IPS-20b (cell line): Measurements from ENCODE around the gene TAGLN3.

Experiments used
- H3K27ac ChIP-seq: one replicate; pipeline ENCODE4 v1.5.1; 2013; ENCODE audit warnings: low read length
- H3K27me3 ChIP-seq: 2 replicates; pipeline ENCODE4 v1.6.1; 2013; ENCODE audit warnings: mild to moderate bottlenecking, low read length, inconsistent platforms; ENCODE audit not compliant: insufficient read depth
- H3K36me3 ChIP-seq: 2 replicates; pipeline ENCODE4 v1.6.1; 2013; ENCODE audit warnings: low read depth, mild to moderate bottlenecking, inconsistent platforms, low read length, moderate library complexity; ENCODE audit not compliant: insufficient read depth
- H3K4me1 ChIP-seq: 2 replicates; pipeline ENCODE4 v1.6.1; 2013; ENCODE audit warnings: mild to moderate bottlenecking, control low read depth, inconsistent platforms, low read length, moderate library complexity; ENCODE audit not compliant: insufficient read depth
- H3K4me3 ChIP-seq: 2 replicates; pipeline ENCODE4 v1.5.1; 2013; ENCODE audit warnings: mild to moderate bottlenecking, low read length, inconsistent platforms
- H3K9ac ChIP-seq: 2 replicates; pipeline ENCODE4 v1.6.1; 2013; ENCODE audit warnings: low read depth, mild to moderate bottlenecking, inconsistent platforms, low read length, moderate library complexity
- H3K9me3 ChIP-seq: 2 replicates; pipeline ENCODE4 v1.6.1; 2013; ENCODE audit warnings: mild to moderate bottlenecking, low read depth, low read length, inconsistent platforms; ENCODE audit not compliant: insufficient read depth

TAGLN3 gene

DNA sequence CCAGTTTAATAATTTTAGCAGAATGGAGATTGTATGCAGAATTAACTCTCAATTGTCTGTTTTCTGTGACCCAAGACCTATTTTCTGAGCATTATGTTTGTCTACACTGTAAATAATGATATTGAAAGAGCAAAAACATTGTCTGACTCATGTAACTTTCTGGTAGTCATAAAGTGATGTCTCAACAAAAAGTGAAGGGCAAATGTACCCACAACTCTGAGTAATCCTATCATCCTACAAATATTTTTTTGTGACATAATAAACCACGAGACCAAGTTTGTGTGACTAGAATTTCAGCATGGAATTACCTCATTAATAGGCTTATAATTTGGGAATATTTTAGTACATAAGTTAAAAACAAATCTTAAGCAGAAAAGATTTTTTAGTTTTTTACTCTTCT, 35.3 kb upstream of the TAGLN3 start:
- Histone ChIP-seq H3K4me1 (peaks cover 10% of the 10 kb centered on the region; the same call in 1 of the 2 replicates), H3K27me3 (peaks cover 2% of the 10 kb centered on the region; the same call in 1 of the 2 replicates), H3K4me3 (no peak overlapping the region), H3K36me3 (peaks cover 18% of the 10 kb centered on the region), H3K9me3 (no peaks in the 10 kb centered on the region), H3K9ac (no peak overlapping the region), H3K27ac (no peak overlapping the region)

DNA sequence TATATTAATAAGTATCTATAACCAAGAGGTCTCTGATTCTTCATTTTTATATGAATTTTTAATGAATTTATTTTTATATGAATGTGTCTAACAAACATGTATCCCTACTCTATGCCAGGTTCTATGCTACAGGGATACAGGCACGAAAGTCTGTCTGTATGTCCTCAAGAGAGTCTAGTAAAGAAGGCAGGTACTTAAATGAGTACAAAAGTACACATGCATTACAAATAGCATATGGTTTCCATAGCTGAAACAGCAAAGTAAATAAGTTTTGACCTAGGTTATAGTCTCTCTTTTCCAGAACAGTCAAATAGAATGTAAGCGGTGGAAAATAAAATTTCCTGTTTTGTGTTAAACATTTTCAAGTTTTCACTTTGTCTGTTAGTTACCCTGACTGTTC, 33.2 kb upstream of the TAGLN3 start:
- Histone ChIP-seq H3K27me3 (no peaks in the 10 kb centered on the region), H3K9ac (no peak overlapping the region), H3K36me3 (peaks cover 24% of the 10 kb centered on the region), H3K4me1 (peaks cover 5% of the 10 kb centered on the region; the same call in 1 of the 2 replicates), H3K4me3 (no peak overlapping the region), H3K9me3 (no peaks in the 10 kb centered on the region), H3K27ac (no peak overlapping the region)

DNA sequence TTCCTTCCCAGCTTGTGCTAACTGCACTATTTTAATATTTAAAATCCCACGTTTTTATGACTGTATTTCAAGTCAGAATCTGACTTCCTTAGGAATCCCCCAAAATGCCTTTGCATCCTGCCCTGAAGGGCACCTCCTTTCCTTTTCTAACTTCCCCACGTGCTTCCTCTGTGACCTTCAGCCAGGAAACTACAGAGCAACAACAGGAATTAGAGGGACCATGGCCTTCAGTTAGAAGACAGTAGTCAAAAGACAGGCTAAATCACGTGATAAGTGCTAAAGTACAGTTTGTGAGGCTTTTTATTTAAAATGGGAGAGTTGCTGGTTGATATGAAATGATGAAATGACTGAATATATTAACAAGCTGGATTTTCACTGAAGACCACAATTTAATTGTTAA, 31.7 kb upstream of the TAGLN3 start:
- no peaks in the 10 kb centered on the region for H3K27me3 ChIP-seq
- H3K4me3 ChIP-seq: no peak overlapping the region
- H3K9me3 ChIP-seq: no peaks in the 10 kb centered on the region
- H3K4me1 ChIP-seq: peaks cover 5% of the 10 kb centered on the region; the same call in 1 of the 2 replicates
- H3K36me3 ChIP-seq: peaks cover 22% of the 10 kb centered on the region
- H3K27ac ChIP-seq: no peak overlapping the region
- H3K9ac ChIP-seq: no peak overlapping the region

DNA sequence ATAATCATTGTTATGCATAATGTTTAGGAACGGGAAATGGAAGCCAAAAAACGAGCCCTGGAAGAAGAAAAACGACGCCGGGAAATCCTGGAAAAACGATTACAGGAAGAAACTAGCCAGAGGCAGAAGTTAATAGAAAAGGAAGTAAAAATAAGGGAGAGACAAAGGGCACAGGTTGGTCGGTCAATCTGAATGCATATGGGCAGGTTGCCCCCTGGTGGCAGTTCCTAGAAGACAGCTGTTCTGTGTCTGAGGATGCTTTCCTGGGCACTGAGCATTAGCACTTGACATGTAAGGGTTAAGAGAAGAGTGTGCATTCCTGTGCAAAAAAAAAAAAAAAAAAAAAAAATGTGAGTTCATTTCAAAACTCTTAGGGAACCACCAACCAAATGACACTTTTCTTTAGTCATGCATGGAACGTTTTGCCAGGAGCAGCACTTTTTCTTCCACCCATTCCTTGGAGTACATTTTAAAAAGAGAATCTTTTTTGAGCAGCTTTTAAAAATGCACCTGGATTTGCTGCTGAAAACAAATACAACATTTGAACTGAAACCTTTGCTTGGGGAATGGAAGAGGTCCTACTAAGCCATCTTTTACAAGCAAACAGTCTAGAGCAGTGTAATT, 31.0 kb upstream of the TAGLN3 start:
- Histone ChIP-seq H3K27me3 (no peaks in the 10 kb centered on the region), H3K9me3 (no peaks in the 10 kb centered on the region), H3K36me3 (peaks cover 19% of the 10 kb centered on the region), H3K4me1 (peaks cover 5% of the 10 kb centered on the region; the same call in 1 of the 2 replicates), H3K27ac (no peak overlapping the region), H3K9ac (no peak overlapping the region), H3K4me3 (no peak overlapping the region)

DNA sequence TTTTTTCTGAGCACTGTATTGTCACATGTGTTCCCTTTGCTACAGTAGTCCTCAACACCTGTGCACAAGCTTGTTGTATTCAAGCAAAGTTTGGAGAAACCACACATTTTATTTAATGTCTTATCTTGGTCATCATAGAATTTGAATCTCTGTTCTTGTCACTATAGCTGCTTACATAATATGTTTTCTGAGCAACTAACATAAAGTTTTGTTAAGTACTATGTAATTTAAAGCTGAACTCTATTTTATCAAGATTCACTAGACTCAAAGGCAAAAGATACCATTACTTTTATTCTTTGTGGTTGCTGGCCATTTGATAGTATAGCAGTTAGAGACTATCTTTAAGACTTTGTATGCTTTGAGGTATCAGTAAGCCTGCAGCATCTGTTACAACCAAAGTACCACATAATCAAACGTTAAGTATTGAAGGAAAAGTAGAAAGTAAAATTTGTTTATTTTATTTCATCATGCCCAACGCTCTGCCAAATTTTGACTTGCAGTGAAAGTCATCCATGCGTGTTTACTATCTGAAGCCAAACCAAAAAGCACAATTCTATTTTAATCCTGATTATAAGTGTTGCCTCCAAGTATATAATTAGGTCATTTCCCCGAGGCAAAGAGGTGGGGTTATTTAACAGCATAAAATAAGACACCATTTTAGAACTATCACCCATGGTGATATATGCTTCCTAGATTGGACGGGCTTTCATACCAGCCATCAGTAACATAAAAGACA, 30.2 kb upstream of the TAGLN3 start:
- Histone ChIP-seq H3K9ac (no peak overlapping the region), H3K4me1 (peaks cover 5% of the 10 kb centered on the region; the same call in 1 of the 2 replicates), H3K27ac (no peak overlapping the region), H3K36me3 (peaks cover 17% of the 10 kb centered on the region), H3K9me3 (no peaks in the 10 kb centered on the region), H3K27me3 (no peaks in the 10 kb centered on the region), H3K4me3 (no peak overlapping the region)

DNA sequence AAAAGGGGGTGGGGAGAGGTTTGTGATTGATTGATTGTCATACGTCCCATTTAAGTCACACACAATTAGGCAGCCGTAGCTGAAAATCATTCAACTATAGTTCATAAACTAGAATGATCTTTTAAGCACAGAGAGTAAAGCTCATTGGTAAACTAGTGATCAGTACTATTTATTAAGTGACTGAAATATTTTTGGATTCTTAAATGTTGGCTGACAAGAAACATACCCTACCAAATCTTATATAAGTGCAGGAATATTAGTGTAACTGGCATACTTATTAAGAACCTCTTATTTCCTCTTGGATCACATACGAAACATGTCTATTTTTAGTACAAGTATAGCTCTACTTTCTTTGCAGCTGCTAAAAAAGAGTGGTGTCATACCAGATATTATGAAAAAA, 28.3 kb upstream of the TAGLN3 start:
- Histone ChIP-seq H3K4me3 (no peak overlapping the region), H3K4me1 (peaks cover 5% of the 10 kb centered on the region; the same call in 1 of the 2 replicates), H3K27me3 (no peaks in the 10 kb centered on the region), H3K9me3 (no peaks in the 10 kb centered on the region), H3K36me3 (peaks cover 11% of the 10 kb centered on the region; the same call in 1 of the 2 replicates), H3K27ac (no peak overlapping the region), H3K9ac (no peak overlapping the region)

DNA sequence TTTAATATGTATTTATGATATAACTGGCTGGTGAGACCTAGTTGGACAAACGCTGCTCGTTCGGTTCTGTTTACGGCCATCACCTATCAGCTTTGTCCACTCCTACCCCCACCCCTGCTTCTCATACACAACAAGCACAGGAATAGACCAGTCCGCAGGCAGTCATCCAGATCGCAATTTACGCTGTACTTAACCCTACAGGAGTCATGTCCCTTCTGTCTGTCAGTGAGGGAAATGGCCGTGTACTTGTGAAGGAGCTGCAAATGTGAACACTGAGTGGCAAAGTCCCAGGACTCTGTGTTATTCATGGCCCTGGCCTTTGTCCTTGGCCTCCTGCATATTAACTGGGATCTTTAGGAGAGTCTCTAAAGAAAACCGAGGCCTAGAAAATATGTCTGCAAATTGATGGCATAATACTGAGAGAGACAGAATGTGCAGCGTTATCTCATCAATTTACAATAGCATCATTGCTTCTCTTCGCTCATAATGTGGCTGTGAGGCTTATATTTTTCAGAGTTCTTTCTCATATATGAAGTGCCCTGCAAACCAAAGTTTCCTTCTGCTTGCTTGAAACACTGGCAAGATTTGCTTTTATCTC, 27.1 kb upstream of the TAGLN3 start:
- Histone ChIP-seq H3K4me1 (peaks cover 5% of the 10 kb centered on the region; the same call in 1 of the 2 replicates), H3K9ac (no peak overlapping the region), H3K27ac (no peak overlapping the region), H3K9me3 (no peaks in the 10 kb centered on the region), H3K4me3 (no peak overlapping the region), H3K27me3 (no peaks in the 10 kb centered on the region), H3K36me3 (peaks cover 11% of the 10 kb centered on the region; the same call in 1 of the 2 replicates)

DNA sequence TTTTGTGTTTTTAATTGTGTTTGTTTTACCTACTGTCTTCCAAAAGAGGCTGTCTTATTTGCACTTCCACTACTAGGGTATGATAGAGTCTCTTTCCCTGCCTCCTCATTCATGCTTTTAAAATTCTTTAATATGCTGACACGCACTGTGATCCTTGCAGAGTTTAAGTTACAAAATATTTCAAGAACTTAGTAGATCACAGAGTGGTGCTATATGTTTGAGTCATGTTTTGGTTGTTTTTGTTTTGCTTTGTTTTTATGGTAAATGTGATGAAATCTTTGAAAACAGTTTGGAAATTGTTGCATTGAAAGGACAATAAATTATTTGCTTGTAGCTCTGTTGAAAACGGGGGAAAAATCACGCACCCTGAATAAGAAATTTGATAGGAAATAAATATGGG, 25.8 kb upstream of the TAGLN3 start:
- Histone ChIP-seq H3K4me1 (no peaks in the 10 kb centered on the region), H3K36me3 (peaks cover 11% of the 10 kb centered on the region; the same call in 1 of the 2 replicates), H3K9ac (no peak overlapping the region), H3K27ac (no peak overlapping the region), H3K9me3 (no peaks in the 10 kb centered on the region), H3K27me3 (no peaks in the 10 kb centered on the region), H3K4me3 (no peak overlapping the region)

DNA sequence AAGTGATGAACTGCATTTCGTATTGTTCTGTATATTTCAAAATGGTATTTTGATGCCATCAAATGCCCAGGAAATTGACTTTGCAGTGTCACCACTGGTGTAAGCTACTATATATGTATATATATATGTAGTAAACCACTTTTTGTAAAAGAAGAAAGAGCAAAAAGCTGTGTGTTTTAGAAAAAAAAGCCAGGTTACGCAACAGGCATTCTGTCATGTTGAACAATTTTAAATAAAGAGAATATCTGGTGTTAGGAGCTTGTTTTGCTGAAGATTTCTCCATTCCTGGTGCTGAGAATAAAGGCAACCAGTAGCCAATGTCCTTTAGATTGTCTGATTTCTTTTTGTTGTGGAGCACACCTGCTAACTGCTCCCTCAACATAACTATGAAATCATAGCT, 23.6 kb upstream of the TAGLN3 start:
- H3K4me3 ChIP-seq: no peak overlapping the region
- no peak overlapping the region for H3K9ac ChIP-seq
- no peak overlapping the region for H3K27ac ChIP-seq
- peaks cover 4% of the 10 kb centered on the region; the same call in 1 of the 2 replicates for H3K4me1 ChIP-seq
- H3K36me3 ChIP-seq: no peaks in the 10 kb centered on the region; the same call in 1 of the 2 replicates
- no peaks in the 10 kb centered on the region for H3K27me3 ChIP-seq
- H3K9me3 ChIP-seq: no peaks in the 10 kb centered on the region

DNA sequence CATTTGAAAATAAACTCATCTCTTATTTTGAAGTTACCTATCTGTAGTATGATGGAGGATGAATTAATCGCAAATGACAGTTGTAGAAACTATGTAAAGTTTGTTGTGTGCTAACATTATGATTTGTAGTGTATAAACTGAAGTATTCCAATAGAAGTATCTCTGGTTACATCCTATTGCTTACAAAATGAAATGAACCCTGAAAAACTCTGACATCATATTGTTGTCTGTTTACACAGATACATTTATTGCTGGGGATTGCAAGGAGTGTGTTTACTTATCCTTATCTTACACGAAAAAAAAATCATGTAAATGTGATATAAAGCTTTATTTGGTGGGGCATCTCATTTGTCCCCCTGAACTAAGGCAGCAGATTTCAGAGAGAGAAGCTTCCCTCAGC, 22.5 kb upstream of the TAGLN3 start:
- H3K4me3 ChIP-seq: no peak overlapping the region

DNA sequence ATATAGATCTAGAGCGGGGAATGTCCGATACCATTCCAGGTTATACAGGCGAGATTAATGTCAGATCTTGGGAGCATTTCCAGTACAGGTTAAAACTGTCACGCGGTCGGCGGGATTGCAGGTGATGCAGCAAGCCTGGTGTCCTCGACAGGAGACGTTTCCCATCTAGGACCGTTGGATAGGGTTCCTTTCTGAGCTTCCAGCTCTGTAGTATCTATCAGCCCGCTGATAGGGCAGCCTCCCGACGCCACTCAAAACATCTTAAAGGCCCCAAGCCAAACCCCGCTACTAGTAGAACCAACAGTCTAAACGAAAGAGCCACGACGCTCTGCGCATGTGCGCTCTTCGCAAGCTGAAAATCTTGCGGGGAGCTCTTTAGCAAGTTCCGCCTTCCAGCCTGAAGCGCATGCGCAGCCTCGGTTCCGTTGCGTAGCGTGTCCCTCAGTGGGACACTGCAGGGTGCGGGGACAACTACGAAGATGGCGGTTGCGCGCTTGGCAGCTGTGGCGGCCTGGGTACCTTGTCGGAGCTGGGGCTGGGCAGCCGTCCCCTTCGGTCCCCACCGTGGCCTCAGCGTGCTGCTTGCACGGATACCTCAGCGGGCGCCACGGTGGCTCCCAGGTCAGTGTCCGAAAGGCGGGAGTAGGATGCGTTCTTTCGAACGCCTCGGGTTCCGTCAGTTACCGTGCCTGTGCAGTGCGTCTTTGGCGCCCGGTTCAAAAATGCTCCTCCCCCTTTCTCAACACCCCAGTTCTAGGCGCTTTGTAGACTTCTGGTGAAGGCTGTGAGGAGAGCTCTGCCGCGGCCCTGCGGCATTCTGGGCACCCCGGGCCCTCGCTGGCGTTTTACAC, 19.9 kb upstream of the TAGLN3 start, which contains the start of gene ABHD10:
ABHD10 (plus strand) TSS at position 444 of the 851 bp plus-strand sequence; CDS start at position 480, 36 bp downstream.
- no peaks in the 10 kb centered on the region for H3K9me3 ChIP-seq
- peaks cover 4% of the 10 kb centered on the region; the same call in 1 of the 2 replicates for H3K4me1 ChIP-seq
- peak within 1 kb of the TSS; percentile 80 for H3K9ac ChIP-seq
- H3K4me3 ChIP-seq: peak within 1 kb of the TSS; percentile 86
- peaks cover 4% of the 10 kb centered on the region; the same call in 1 of the 2 replicates for H3K36me3 ChIP-seq
- no peaks in the 10 kb centered on the region for H3K27me3 ChIP-seq
- peak within 1 kb of the TSS; percentile 6 for H3K27ac ChIP-seq

More for the DNA sequence above, 22.5 kb upstream of the TAGLN3 start:
- H3K4me1 ChIP-seq: peaks cover 4% of the 10 kb centered on the region; the same call in 1 of the 2 replicates
- H3K9me3 ChIP-seq: no peaks in the 10 kb centered on the region
- H3K27ac ChIP-seq: no peak overlapping the region
- H3K36me3 ChIP-seq: no peaks in the 10 kb centered on the region; the same call in 1 of the 2 replicates
- no peaks in the 10 kb centered on the region for H3K27me3 ChIP-seq
- no peak overlapping the region for H3K9ac ChIP-seq
